Upper lobe of right lung (tissue), 1 donor: ENCODE measurements around the gene OR4A5. TPM values are rescaled to one million over a fixed set of nuclear protein-coding genes. Genes with fewer than 3 reads are reported as not detected.
"Not testable (repeated sequence)": the region's sequence is repeated elsewhere in the genome, so short reads cannot be mapped to it uniquely, and the experiment has no call there.

ENCODE experiments used
- ATAC-seq: fragments of 200-7000 bp; cut with Tn5 transposase; one replicate; pipeline ENCODE4 v1.9.1; 2020; ENCODE audit warnings: mild to moderate bottlenecking, moderate library complexity
- DNase-seq: peaks from one replicate; pipeline ENCODE4 v3.0.0-alpha.2; 2020
- H3K27ac ChIP-seq: fragments of 200-600 bp; one replicate; pipeline ENCODE4 v1.8.0; 2022
- H3K27me3 ChIP-seq: fragments of 200-600 bp; one replicate; pipeline ENCODE4 v1.8.0; 2022; ENCODE audit warnings: mild to moderate bottlenecking
- H3K36me3 ChIP-seq: fragments of 200-600 bp; one replicate; pipeline ENCODE4 v1.8.0; 2022
- H3K4me1 ChIP-seq: fragments of 200-600 bp; one replicate; pipeline ENCODE4 v1.8.0; 2022
- H3K4me3 ChIP-seq: fragments of 200-600 bp; one replicate; pipeline ENCODE4 v1.8.0; 2022; ENCODE audit warnings: mild to moderate bottlenecking
- H3K9me3 ChIP-seq: fragments of 200-600 bp; one replicate; pipeline ENCODE4 v1.8.0; 2022
- intact Hi-C: fragments of 100-400 bp; cut with DNase I; formaldehyde crosslinking; loops from one replicate; pipeline ENCODE4 v1.11.0; 2022
- long read RNA-seq: library from polyadenylated mRNA; unstranded; transcript quantifications from one replicate; pipeline ENCODE4 v2.0.0, GENCODE V29; 2021
- total RNA-seq: library from RNA; stranded (reverse); fragmentation: NEBNext Ultra II Directional; extraction: Animal tissue kit (Norgen Biotek cat#: 25700); gene quantifications from one replicate; pipeline ENCODE4 v1.2.1, GENCODE V29; 2021
- donor health status: DM: no; HTN: yes; CAD: no; lungs with severe emphysema.

The OR4A5 gene
- not detected for total RNA-seq
- long read RNA-seq = 0 reads

- H3K27ac ChIP-seq, H3K4me1 ChIP-seq, H3K4me3 ChIP-seq, ATAC-seq, intact Hi-C loops, H3K36me3 ChIP-seq, H3K9me3 ChIP-seq, H3K27me3 ChIP-seq, DNase-seq: not testable (repeated sequence)
Observed at GRCh38 chr11:54706532-54706931, at the start of gene OR4A5. Gene OR4A5, plus strand, starts transcription at chr11:54706832. Its CDS starts 53 bp downstream, at chr11:54706885.

- intact Hi-C loops, H3K4me3 ChIP-seq, H3K4me1 ChIP-seq, H3K36me3 ChIP-seq, H3K27me3 ChIP-seq, H3K27ac ChIP-seq, H3K9me3 ChIP-seq, ATAC-seq, DNase-seq: not testable (repeated sequence)
Observed at GRCh38 chr11:54720094-54720493, 13.5 kb downstream of the OR4A5 start.

Other genes starting within 250 kb of the OR4A5 start
- not detected for gene OR4C46, start 102.8 kb upstream of the OR4A5 start, total RNA-seq